Activated CD4-positive, alpha-beta T cell treated with anti-CD3 and anti-CD28 coated beads for 24 hours (primary cell): ENCODE results near the gene PTGES3L.
"Not testable (repeated sequence)": the region's sequence is repeated elsewhere in the genome, so short reads cannot be mapped to it uniquely, and the experiment has no call there.

Experiments
- DNase-seq, 2 donors: peaks; one replicate each; pipeline ENCODE4 v3.0.0-alpha.2; 2020; ENCODE audit warnings: low read depth in 2 of 2

Gene PTGES3L

GRCh38 chr17:42980274-42980765 lies 440 bp upstream of the PTGES3L start, which contains the start of gene RUNDC1:
RUNDC1 (plus strand) TSS chr17:42980565; CDS start chr17:42980577, 12 bp downstream.
- peak; percentile 88 to 91 for DNase-seq

GRCh38 chr17:42975701-42976100 lies 4.2 kb downstream of the PTGES3L start:
- DNase-seq, result not testable (repeated sequence)

GRCh38 chr17:42975265-42975664 lies 4.6 kb downstream of the PTGES3L start:
- DNase-seq, result no peak

GRCh38 chr17:42973323-42973722 lies 6.6 kb downstream of the PTGES3L start:
- not testable (repeated sequence) for DNase-seq

- no peak for DNase-seq
Measured at GRCh38 chr17:42971589-42971988, 8.3 kb downstream of the PTGES3L start.

- no peak for DNase-seq
Measured at GRCh38 chr17:42969001-42969581, 10.8 kb downstream of the PTGES3L start.

GRCh38 chr17:42967925-42968324 lies 12.0 kb downstream of the PTGES3L start:
- no peak for DNase-seq

GRCh38 chr17:42964161-42964932 lies 15.5 kb downstream of the PTGES3L start, which contains the start of gene AARSD1:
AARSD1 (minus strand) TSS chr17:42964454; CDS start chr17:42964440, 14 bp downstream.
- DNase-seq, result peak; percentile 82

- DNase-seq, result no peak
Measured at GRCh38 chr17:42953669-42954068, 26.2 kb downstream of the PTGES3L start.

GRCh38 chr17:42950044-42950783 lies 29.7 kb downstream of the PTGES3L start:
- no peak for DNase-seq

- no peak for DNase-seq
Measured at GRCh38 chr17:42946812-42947211, 33.1 kb downstream of the PTGES3L start.

- no peak for DNase-seq
Measured at GRCh38 chr17:42944211-42944610, 35.7 kb downstream of the PTGES3L start.

GRCh38 chr17:42937712-42938596 lies 41.9 kb downstream of the PTGES3L start:
- DNase-seq, result peak in 1 of 2 donors; percentile 15

- DNase-seq, result no peak
Measured at GRCh38 chr17:42929497-42929844, 50.4 kb downstream of the PTGES3L start.

GRCh38 chr17:42928714-42929496 lies 51.0 kb downstream of the PTGES3L start:
- peak; percentile 11 to 19 for DNase-seq

- no peak for DNase-seq
Measured at GRCh38 chr17:42924891-42925290, 55.0 kb downstream of the PTGES3L start.

GRCh38 chr17:42923472-42923871 lies 56.4 kb downstream of the PTGES3L start:
- not testable (repeated sequence) for DNase-seq

GRCh38 chr17:42922294-42922693 lies 57.6 kb downstream of the PTGES3L start:
- no peak for DNase-seq

GRCh38 chr17:42920922-42921321 lies 59.0 kb downstream of the PTGES3L start:
- DNase-seq, result no peak

- DNase-seq, result no peak
Measured at GRCh38 chr17:42920106-42920900, 59.6 kb downstream of the PTGES3L start.
